GM21825 (cell line): Measurements from ENCODE around the gene RPL22.
A peak's percentile ranks its signal among the peaks of the same experiment; 100 is the strongest.

Experiments
- ATAC-seq: cut with Tn5 transposase; IDR thresholded peaks from one replicate; pipeline ENCODE4 v1.9.1; 2021; ENCODE audit warnings: mild to moderate bottlenecking, moderate library complexity; ENCODE audit not compliant: unreplicated experiment

The RPL22 gene

DNA sequence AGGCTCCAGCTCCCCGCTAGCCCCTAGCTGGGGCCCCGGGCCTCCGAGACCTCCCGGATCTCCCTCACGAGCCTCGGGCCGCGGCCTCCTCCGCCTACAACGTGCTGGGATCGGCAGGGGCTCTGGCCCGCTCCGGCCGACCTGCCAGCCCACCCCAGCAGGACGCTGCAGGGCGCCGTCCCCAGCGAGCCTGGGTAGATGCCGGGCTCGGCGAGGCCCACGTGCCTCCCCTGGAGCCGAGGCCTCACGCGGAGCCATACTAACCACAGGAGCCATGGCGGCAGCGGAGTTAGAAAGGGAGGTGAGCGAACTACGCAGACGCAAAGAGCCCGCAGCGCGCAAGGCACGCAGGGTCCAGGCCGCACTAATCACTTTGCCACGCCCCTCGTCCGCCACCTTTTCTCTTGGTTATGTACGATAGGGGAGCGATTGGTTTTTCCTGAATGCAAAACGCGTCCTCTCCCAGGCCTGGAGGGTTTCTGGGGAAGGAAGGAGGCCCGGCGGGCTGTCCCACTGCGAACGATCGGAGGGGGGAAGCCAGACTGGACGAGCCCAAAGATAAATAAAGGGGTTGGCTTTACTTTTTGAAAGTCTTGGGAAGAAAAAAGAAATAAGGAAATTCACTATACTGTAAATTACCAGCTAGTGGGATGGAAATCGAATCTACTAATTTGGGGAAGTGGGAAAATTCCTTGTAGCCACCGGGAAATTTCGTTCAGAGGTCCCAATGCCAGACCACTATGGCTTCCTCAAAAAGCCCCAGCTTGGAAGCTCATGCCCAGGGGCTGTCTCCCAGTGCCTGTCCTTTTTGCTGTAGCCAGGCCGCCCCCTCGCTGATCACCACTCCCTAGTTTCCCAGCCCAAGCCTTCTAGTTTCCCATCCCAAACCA, at the start of gene RPL22:
Gene RPL22, minus strand, starts transcription at position 298 of the 890 bp plus-strand sequence. Its CDS starts 22 bp downstream, at position 276.
- ATAC-seq, result peak; percentile 96

DNA sequence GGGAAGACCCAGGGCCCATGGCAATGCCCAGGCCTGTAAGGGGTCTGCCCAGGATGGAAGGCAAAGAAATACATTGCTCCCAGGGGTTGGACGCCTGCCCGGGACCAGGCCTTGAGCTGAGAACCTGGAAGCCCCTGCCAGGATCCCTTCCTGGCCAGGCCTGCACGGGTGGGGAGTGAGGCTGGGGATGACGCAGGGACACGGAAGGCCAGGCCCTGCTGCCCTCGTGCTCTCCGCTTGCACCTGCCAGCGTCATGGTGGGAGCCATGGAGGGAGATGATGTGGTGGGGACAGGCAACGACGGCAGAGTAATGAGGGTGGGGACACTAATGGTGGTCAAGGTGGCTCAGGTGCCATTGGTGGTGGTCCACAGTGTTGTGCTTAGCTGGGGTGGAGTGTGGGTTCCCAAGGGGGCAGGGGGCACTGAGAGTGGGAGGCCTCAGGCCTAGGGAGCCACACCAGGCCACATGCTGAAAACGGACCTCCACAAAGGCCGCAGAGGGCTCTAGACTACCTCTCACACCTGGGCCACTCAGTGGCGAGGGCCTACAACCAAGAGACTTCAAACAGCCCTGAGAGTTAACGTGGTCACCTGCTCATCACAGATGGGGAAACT, 48.9 kb upstream of the RPL22 start:
- no peak for ATAC-seq

DNA sequence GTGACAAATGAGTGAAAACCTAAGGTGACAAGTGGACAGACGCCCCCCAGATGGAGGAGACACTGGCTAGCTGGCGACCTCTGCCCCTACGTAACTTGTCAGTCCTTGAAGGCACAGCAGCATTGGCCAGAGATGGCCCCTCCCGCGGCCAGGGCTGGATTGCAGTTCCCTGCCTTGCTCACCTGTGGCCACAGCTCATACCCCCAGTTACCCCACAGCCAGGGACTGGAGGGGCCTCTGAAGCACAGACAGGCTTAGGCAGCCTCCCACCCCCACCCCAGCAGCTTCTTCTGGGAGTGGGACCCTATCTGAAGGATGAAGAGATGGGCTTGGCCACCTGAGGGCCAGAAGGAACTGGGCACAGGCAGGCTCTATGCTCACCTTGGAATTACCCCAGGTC, 48.3 kb upstream of the RPL22 start:
- no peak for ATAC-seq

DNA sequence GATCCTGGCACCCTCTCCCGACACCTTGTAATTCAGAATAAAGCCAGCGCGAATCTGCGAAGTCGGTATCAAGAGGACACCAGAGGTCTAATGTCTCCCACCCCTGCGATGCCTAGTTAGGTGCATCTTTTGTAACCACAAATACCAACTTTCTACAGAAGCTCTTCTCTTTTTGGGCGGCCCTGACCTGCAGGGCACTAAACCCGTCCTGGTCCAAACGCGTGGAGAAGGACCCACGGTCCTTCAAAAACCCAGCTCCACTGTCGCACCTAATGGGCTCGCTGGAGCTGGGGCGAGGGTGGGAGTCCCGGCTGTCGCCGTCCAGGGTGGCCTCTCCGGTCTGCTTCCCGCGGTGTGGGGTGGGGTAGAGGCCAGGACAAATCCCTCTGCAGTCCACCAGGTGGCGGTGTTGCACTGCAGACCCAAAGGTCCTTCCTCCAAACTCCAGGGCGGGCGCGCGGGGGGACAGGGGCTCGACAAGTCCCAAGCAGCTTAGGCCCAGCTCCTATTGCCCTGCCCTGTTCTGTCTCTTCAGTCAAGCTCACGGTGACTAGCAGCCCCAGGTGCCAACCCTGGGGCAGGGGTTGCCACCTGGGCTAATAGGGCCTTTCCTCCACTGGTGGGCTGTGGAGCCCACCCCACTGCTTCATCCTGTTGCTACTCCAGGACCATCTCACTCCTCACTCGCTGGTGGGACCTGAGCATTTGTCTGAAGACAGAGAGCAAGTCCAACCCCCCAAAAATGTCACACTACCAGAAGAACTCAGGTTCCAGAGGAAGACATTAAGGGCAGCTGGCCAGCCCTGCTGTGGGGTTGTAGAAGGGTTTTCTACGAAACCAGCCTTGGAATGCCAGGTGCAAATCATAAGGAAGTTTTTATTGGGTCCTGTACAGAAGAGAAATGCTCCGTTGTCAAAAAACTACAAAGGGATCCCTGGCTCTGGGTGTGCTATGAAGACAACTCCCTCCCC, 47.4 kb upstream of the RPL22 start:
- ATAC-seq, result no peak

DNA sequence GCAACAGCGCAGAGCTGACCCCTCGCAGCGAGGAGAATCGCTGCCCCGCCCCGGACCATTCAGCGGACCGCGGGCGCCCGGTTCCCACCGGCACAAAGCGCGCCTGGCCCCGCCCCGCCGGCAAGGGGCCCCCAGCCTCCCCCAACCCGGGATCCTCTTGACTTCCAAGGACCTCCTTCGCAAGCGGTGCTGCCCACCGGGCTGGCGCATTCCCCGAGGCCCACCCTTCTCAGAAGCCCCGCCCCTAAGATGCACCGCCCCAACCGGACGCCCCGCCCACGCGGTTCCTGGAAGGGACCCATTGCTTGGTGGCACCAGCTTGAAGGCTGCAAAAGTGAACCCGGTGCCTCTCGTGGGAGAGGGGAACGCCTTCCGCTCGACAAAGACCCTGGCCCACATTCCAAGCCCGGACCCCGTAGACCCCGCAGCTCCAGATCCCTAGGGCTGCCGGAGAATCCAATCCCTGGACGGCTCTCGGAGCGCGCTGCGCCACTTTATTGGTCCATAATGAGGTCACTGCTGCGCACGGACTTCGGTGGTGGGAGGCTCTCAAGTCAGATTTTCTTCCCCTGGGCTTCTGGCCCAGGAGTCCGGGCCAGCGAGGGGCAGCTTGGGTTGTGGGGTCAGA, 46.6 kb upstream of the RPL22 start:
- ATAC-seq, result no peak

DNA sequence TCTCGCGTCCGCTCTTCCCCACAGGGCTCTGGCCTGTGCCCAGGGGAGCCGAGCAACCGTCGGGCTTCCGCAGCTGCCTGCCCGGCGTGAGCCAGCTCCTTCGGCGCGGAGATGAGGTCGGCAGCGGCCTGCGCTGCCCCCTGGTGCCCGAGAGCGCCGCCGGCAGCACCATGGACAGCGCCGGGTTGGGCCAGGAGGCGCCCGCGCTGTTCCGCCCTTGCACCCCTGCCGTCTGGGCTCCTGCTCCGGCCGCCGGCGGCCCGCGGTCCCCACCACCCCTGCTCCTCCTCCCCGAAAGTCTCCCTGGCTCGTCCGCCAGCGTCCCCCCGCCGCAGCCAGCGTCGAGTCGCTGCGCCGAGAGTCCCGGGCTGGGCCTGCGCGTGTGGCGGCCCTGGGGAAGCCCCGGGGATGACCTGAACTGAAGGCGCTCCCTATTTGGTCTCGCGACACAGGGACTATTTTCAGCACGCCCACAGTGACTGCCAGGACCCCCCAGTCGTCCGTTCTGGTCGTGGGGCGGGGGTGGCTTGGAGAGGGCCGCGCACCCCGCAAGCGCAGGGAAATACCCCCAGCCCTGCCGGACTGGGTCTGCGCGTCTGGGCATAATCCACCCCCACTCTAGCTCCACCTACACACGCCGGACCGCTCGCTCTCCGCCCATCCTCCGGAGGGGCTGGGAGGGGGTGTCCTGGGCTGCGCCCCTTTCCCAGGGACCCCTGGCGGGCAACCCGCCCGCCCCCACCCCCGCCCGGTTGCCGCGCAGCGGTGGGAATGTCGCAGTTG, 45.9 kb upstream of the RPL22 start:
- ATAC-seq, result peak; percentile 58

DNA sequence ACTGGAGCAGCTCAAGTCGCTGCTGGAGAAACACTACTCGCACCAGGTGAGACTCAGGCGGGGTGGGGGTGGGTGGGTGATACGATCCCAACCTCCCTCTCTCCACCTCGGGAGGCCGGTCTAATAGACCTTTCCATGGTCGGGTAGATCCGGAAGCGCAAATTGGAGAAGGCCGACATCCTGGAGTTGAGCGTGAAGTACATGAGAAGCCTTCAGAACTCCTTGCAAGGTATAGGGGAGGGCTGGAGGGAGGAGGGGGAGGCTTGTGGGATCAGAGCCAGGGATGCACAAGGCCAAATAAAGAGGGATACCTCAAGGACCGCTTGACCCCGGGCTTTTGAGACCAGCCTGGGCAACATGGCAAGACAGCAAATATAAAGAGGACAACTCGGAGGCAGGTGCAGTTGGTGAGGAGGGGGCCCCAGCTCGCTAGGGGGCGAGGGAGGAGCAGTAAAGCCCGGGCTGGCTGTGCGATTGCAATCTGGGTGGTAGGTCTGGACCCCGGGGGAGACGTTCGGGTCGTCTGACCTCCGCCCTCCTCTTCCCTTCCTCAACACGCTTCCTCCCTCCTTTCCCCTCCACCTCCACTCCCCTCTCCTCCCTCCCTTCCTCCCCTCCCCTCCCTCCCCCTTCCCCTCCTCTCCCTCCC, 45.1 kb upstream of the RPL22 start:
- ATAC-seq, result no peak

DNA sequence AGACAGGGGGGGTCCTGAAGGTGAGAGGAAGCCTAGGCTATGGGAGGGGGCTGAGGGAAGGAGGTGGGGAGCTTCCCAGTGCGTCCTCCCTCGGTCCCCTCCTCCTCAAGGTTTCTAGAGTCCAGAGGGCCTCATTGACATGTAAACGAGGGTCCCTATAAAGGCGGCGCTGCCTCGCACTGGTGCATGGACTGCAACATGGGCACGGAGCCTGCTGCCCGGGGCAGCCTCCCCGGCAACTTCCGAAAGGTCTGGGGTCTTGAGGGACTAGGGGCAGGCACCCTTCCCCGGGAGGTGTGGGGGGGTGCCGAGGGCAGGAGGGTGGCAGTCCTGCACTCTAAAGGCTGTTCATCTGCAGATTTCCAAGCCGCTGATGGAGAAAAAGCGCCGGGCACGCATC, 44.6 kb upstream of the RPL22 start, which contains the start of gene HES3:
Gene HES3, plus strand, starts transcription at position 187 of the 400 bp plus-strand sequence. Its CDS starts 187 bp downstream, at position 374.
- no peak for ATAC-seq

DNA sequence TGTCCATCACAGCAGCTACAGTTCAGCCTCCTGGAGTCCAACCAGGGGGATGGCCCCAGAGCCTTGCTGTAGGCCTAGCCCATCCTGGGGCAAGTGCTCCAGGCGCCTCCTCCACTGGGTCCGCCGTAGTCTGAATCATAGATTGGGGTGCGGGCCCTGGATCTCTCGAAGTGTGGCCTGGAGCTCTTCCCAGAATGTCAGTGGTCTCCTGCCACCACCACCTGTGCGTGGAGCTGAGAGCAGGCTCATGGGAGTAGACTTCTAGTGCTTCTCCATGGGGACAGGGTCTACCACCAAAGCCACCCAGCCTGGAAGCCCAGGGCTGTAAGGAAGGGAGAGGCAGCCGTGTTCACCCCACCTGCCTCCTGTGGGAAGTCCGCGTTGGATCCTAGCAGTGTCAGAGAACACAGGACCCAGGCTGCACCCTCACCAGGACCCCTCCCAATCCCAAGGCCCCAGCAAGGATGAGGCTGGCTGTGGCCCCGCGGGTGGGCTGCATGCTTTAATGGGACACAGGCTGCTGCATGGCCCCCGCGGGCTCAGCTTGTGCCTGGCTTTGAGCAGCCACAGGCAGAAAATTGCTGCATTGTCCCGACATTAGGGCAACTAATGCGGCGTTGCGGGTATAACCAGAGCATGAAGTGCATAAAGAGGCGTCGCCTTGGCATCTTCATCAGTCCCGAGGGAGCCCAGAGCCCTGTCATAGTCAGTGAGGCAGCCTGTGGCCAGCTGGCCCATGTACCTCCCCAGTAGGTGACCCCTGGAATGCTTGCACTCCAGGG, 43.8 kb upstream of the RPL22 start:
- ATAC-seq, result no peak

DNA sequence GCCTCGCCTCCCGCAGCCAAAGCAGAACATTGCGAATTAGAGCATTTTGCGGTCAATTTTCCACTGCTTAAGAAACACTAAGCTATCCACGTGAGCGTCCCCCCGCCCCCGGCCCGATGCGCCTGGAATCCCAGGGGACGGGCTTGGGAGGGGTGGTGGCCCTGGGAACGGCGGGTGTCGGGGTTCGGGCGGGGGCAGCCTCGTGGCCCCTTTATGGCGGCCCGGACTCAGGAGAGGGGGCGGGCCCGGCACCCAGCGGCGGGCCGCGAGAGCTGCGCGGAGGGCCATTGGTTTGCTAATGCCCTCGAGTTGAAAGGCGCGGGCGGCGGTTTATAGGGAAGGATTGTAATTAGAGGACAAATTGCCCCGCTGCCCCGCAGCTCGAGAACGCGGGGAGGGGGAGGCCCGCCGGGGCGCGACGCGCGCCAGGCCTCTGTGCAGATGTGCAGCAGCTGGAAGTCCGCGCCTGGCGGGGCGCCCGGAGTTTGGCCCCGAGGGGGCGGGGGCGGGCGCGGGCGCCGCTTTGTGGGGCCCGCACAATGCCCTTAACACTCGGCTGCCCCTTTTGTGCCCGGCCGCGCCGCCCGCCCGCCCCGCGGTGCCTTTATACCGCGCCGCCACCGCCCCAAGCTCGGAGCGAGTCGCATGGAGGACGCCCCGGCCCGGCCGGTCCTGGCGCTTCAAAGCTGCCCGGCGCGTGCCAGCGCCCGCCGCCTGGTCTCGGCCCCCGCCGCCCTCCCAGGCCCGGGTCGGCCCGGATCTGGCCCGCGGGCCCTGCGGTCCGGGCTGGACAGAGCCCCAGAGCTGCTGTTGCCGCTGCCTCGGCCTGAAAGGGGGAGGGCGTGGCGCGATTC, 42.7 kb upstream of the RPL22 start:
- ATAC-seq, result no peak

DNA sequence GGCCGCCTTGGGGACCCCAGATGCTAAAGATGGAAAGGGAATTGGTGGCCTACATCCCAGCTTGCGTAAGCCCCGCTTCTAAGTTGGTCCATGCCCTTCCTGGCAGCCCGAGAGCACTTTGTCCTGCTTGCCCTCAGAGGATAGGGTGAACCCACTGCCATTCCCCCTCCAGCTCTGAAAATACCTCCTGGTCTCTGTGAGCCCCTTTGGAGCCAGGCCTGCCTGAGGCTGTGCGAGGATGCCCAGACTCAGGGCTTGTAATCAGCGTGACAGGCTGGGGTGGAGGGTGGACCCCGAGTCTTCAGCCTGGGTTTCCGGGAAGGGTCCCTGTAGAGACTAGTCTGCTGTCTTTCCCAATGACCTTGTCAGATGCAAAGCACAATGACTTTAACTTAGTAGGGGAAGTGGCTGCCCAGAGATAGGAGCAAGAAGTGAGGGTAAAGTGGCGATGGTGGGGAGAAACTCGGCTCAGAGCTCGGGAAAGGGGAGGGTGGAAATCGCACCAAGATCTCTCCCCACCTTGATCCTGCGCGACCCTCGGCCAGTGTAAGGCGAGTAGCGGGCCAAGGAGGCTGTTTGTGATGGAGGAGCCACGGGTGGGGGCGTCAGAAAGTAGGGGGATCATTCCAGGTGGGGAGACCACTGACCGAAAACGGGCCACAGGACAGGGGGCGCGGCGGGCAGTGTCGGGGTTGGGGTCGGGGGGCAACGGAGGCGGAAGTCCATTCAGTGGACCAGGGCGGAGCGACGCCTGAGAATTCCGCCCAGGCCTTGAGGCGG, 41.9 kb upstream of the RPL22 start:
- no peak for ATAC-seq

DNA sequence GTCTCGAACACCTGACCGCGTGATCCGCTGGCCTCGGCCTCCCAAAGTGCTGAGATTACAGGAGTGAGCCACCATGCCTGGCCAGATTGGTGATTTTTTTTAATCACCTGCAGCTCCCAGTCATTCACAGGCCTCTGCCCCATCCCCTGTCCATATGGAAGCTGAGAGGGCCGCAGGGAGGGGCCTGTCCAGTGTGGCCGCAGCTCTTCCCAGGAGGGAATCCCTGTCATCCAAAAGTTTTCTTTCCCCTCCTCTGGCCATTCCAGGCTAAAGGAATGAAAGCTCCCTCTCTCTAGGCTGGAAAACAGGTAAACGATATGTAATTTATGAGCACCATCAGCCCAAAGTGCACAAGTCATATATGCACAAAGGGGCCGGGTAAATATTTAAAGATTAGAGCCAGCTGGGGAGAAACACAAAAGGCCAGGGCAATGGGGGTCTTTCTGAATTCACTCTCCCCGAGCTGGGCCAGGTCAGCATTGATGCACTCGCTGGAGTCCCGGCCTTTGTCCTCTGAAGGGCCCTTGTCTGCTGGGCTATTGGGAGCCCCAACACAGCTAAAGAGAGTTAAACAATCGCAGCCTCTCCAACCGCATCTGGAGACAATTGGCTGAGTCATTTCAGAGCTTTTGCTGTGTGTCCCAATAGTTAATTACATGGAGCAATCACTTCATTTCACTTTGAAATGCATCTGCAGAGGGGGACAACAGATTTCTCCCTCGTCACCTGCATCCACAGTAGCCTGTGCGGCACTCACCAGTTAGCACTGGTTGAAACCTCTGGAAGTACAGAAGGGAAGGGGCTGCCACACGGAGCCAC, 40.8 kb upstream of the RPL22 start:
- ATAC-seq, result no peak

DNA sequence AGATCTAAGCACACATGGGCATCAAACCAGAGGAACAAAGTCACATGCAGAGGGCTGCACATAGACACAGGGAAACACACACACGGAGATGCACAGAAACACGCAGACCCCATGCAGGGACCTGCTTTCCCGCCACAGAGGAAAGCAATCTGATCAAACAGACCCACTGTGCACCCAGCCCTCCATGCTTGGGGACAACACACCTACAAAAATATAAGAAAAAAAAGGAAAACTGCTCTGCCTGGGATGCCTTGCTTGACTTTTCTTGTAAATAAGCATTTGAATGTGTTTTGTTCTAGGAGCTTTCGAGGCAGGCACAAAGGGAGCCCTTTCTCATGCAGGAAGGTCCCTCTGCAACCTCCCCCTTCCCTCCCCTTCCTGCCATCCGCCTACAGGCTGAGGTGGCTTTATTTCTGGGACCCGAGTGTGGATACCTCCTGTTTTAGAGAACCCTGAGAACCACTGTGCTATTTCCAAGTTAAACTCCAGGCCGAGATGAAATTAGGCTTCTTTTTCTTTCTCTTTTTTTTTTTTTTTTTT, 39.9 kb upstream of the RPL22 start:
- ATAC-seq, result no peak

DNA sequence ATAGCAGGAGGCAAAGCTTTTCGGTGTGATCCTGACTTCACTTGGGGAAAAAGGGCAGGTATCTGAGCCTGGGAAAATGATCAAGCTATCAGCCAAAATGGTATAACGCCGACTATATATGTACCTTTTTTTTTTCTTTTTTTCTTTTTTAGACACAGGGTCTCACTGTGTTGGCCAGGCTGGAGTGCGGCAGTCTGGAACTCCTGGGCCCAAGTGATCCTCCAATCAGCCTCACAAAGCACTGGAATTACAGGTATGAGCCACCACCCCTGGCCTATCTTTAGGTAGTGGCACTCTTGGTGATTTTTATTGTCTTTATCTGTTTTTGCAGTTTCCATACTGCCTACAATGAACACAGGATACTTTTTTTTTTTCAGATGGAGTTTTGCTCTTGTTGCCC, 37.7 kb upstream of the RPL22 start:
- ATAC-seq, result no peak

DNA sequence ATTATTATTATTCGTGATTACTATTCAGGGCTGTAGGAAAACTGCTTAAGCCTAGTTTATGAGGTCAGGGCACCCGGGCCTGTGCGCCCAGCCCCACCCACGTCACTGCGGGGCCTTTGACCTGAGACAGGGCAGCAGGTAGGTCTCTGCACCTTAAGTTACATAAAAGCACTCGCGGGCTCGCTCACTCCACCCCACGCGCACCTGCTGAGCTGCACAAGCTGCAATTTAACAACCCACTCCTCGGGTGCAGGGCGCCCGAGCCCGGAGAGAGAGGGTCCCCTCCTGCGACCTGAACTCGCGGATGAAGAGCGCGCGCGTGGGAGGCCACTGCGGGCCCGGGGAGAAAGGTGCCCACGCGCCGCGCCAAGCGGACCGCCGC, 35.9 kb upstream of the RPL22 start:
- no peak for ATAC-seq
